ENCODE data around the gene G6PC2. TPM values are rescaled to one million over a fixed set of nuclear protein-coding genes. Genes with fewer than 3 reads are reported as not detected.

G6PC2 gene
- polyA plus RNA-seq, 1 donor from 2014 or later, result not detected

DNA sequence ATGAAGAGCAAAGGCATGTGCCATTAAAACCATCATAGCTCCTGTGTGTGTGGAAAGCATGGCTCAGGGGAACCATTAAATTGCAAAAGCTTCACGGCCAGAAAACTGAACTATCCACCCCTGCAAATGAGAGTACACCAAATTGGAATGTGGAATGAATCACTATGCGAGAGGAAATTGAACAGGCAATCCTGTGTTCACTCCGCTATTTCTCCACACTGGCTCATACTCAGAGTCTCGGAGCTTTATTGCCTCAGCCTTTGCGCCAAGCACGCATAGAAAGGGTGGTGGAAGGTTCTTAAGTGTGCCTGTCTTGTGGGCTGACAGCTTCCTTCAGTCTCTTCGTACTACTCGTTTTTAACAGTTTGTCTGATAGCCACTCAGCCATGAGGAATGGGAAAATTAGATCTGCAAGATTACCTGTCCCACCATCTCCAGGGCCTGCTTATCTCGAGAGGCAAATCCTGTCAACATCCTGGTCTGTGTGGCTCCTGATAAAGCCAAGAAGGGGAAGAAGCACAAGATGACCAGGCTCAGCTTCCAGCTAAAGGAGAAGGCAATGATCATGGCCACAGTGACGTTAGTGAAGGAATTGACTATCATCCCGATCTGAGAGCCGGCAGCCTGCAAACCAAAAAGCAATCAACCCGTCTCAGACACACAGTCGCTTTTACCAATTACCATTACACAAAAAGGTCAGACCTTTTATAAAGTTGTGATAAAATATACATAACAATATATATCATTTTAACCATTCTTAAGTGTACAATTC, 34.9 kb downstream of the G6PC2 start:
- no peaks in the 10 kb centered on the region for H4K20me1 ChIP-seq (ENCODE audit: insufficient read depth)
- TF ChIP-seq EZH2 (IDR thresholded peaks at IDR 0.05; ENCODE audit: borderline replicate concordance, insufficient read depth, low read length, poor library complexity, severe bottlenecking) (no peak), POLR2AphosphoS5 (IDR thresholded peaks at IDR 0.05) (no peak), SMC3 (conservative IDR thresholded peaks at IDR 0.05; ENCODE audit: poor library complexity) (no peak), TAF1 (IDR thresholded peaks at IDR 0.05; ENCODE audit: low read depth) (no peak), CTCF (IDR thresholded peaks at IDR 0.05; ENCODE audit: poor library complexity, severe bottlenecking) (no peak)
- no peaks in the 10 kb centered on the region for H3K79me2 ChIP-seq (replicated peaks; ENCODE audit: insufficient read depth, low read length)
- H3K4me3 ChIP-seq (ENCODE audit: low read length), result no peak overlapping the region
- no peaks in the 10 kb centered on the region for H3K9me3 ChIP-seq (ENCODE audit: low read length)
- no peak overlapping the region for H3K4me2 ChIP-seq (ENCODE audit: low read length)
- no peaks in the 10 kb centered on the region for H3K9me2 ChIP-seq (ENCODE audit: insufficient read depth, low read length)
- H3K9ac ChIP-seq (ENCODE audit: low read length), result no peak overlapping the region
- no peaks in the 10 kb centered on the region for H3K27me3 ChIP-seq (ENCODE audit: insufficient read depth, low read depth, low read length)
- no peak overlapping the region for H2AFZ ChIP-seq (ENCODE audit: low read depth, low read length)
- H3K36me3 ChIP-seq (ENCODE audit: insufficient read depth, low read length), result no peaks in the 10 kb centered on the region
- no peaks in the 10 kb centered on the region for H3F3A ChIP-seq (ENCODE audit: insufficient read depth, low read length, poor library complexity, severe bottlenecking)
- H3K27ac ChIP-seq (ENCODE audit: low read length), result no peak overlapping the region

DNA sequence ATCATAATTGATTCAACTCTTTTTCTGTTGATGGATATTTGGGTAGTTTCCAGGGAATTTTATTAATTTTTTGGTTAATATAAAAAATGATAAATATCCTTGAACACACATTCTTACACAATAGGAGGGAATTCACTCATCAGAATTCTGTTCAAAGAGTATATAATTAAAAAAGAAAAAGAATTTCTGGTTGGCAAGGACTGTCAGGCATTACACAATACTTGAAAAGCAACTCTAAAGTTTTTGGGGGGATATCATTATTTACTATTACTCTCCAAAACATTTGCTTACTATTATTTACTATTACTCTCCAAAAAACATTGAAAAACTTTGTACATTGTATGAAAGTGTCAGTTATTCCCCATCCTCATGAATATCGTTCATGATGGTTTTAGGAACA, 38.0 kb downstream of the G6PC2 start:
- Histone ChIP-seq H4K20me1 (ENCODE audit: insufficient read depth) (no peaks in the 10 kb centered on the region), H3K36me3 (ENCODE audit: insufficient read depth, low read length) (no peaks in the 10 kb centered on the region), H3K4me2 (ENCODE audit: low read length) (no peak overlapping the region), H3K27me3 (ENCODE audit: insufficient read depth, low read depth, low read length) (no peaks in the 10 kb centered on the region), H2AFZ (ENCODE audit: low read depth, low read length) (no peak overlapping the region), H3K4me3 (ENCODE audit: low read length) (no peak overlapping the region), H3K9ac (ENCODE audit: low read length) (no peak overlapping the region), H3K9me3 (ENCODE audit: low read length) (no peaks in the 10 kb centered on the region), H3K9me2 (ENCODE audit: insufficient read depth, low read length) (no peaks in the 10 kb centered on the region), H3F3A (ENCODE audit: insufficient read depth, low read length, poor library complexity, severe bottlenecking) (no peaks in the 10 kb centered on the region), H3K79me2 (replicated peaks; ENCODE audit: insufficient read depth, low read length) (no peaks in the 10 kb centered on the region), H3K27ac (ENCODE audit: low read length) (no peak overlapping the region)
- TF ChIP-seq TAF1 (IDR thresholded peaks at IDR 0.05; ENCODE audit: low read depth) (no peak), SMC3 (conservative IDR thresholded peaks at IDR 0.05; ENCODE audit: poor library complexity) (no peak), MXI1 (conservative IDR thresholded peaks at IDR 0.05; ENCODE audit: poor library complexity, severe bottlenecking) (no peak), REST (IDR thresholded peaks at IDR 0.05; ENCODE audit: borderline replicate concordance) (no peak), RAD21 (conservative IDR thresholded peaks at IDR 0.05) (no peak), EZH2 (IDR thresholded peaks at IDR 0.05; ENCODE audit: borderline replicate concordance, insufficient read depth, low read length, poor library complexity, severe bottlenecking) (no peak), EP300 (conservative IDR thresholded peaks at IDR 0.05; ENCODE audit: poor library complexity, severe bottlenecking) (no peak), POLR2AphosphoS5 (IDR thresholded peaks at IDR 0.05) (no peak), CTCF (IDR thresholded peaks at IDR 0.05; ENCODE audit: poor library complexity, severe bottlenecking) (no peak)
